Keratinocyte (primary cell): ENCODE results near the gene DTD1. TPM values are rescaled to one million over a fixed set of nuclear protein-coding genes. Genes with fewer than 3 reads are reported as not detected.

ENCODE experiments used
- DNase-seq: peaks from one replicate; pipeline ENCODE4 v3.0.0-alpha.2; 2011; ENCODE audit warnings: low read depth, missing footprints, low spot score
- FAIRE-seq: peaks from 2 replicates; lab custom pipeline; 2011; peaks lifted over from hg19 to GRCh38; lab: Jason Lieb, UNC
- H2AFZ ChIP-seq: 2 replicates; pipeline ENCODE4 v1.6.0; 2012; ENCODE audit warnings: low read length, control low read depth, inconsistent platforms; ENCODE audit not compliant: control insufficient read depth
- H3K27ac ChIP-seq: 2 replicates; pipeline ENCODE4 v1.5.1; 2011; ENCODE audit warnings: low read length; ENCODE audit not compliant: control insufficient read depth, insufficient read depth
- H3K27me3 ChIP-seq: 3 replicates; pipeline ENCODE4 v1.6.0; 2011; ENCODE audit warnings: low read length; ENCODE audit not compliant: control insufficient read depth, insufficient read depth; ENCODE audit errors: extremely low read depth
- H3K36me3 ChIP-seq, 2 experiments: 2 replicates in 1 of 2; 3 replicates in 1 of 2; pipeline ENCODE4 v1.5.1; 2011; ENCODE audit warnings: low read length in 2 of 2, mild to moderate bottlenecking in 1 of 2; ENCODE audit not compliant: control insufficient read depth in 2 of 2, insufficient read depth in 2 of 2; ENCODE audit errors: extremely low read depth in 1 of 2
- H3K4me1 ChIP-seq: 3 replicates; pipeline ENCODE4 v1.5.1; 2011; ENCODE audit warnings: low read length; ENCODE audit not compliant: control insufficient read depth, insufficient read depth; ENCODE audit errors: extremely low read depth
- H3K4me2 ChIP-seq: 3 replicates; pipeline ENCODE4 v1.6.0; 2011; ENCODE audit warnings: low read depth, low read length; ENCODE audit not compliant: control insufficient read depth, insufficient read depth; ENCODE audit errors: extremely low read depth
- H3K4me3 ChIP-seq, 3 experiments: fragments of 200-600 bp in 1 of 3; sonication (generic) in 1 of 3; 2 replicates in 2 of 3; 3 replicates in 1 of 3; pipeline ENCODE4 v1.5.1; 2011 to 2016; ENCODE audit warnings: low read length in 3 of 3, mild to moderate bottlenecking in 3 of 3, control low read depth in 2 of 3, inconsistent platforms in 1 of 3, low read depth in 1 of 3, mixed read lengths in 1 of 3, mixed run types in 1 of 3, moderate library complexity in 1 of 3; ENCODE audit not compliant: control insufficient read depth in 2 of 3, insufficient read depth in 2 of 3; ENCODE audit errors: extremely low read depth in 1 of 3
- H3K79me2 ChIP-seq: 2 replicates; pipeline ENCODE4 v1.6.0; 2012; ENCODE audit warnings: low read length; ENCODE audit not compliant: control insufficient read depth, insufficient read depth
- H3K9ac ChIP-seq: 3 replicates; pipeline ENCODE4 v1.6.0; 2011; ENCODE audit warnings: low read length; ENCODE audit not compliant: control insufficient read depth, insufficient read depth; ENCODE audit errors: extremely low read depth
- H3K9me1 ChIP-seq: 3 replicates; pipeline ENCODE4 v1.6.0; 2011; ENCODE audit warnings: low read length; ENCODE audit not compliant: control insufficient read depth, insufficient read depth; ENCODE audit errors: extremely low read depth
- H3K9me3 ChIP-seq: 2 replicates; pipeline ENCODE4 v1.5.1; 2012; ENCODE audit warnings: low read depth, low read length; ENCODE audit not compliant: control insufficient read depth
- H4K20me1 ChIP-seq: 3 replicates; pipeline ENCODE4 v1.6.0; 2011; ENCODE audit warnings: low read length; ENCODE audit not compliant: control insufficient read depth, insufficient read depth; ENCODE audit errors: extremely low read depth
- CTCF ChIP-seq, 3 experiments: IDR thresholded peaks in 1 of 3; conservative IDR thresholded peaks in 1 of 3; optimal IDR thresholded peaks in 1 of 3; 2 replicates in 2 of 3; 3 replicates in 1 of 3; pipeline versions ENCODE3 to v1.5.1; 2011; ENCODE audit warnings: low read length in 3 of 3, mild to moderate bottlenecking in 3 of 3, moderate library complexity in 2 of 3, control low read depth in 1 of 3, inconsistent platforms in 1 of 3; ENCODE audit not compliant: insufficient read depth in 2 of 3; ENCODE audit errors: extremely low read depth in 1 of 3
- EZH2 ChIP-seq: IDR thresholded peaks from one replicate; pipeline ENCODE4 v1.6.1; 2012; ENCODE audit warnings: inconsistent platforms, mild to moderate bottlenecking, low read length, moderate library complexity
- dilution Hi-C: fragments of 300-500 bp; cut with MboI; formaldehyde crosslinking; loops from one replicate; pipeline ENCODE4 v1.7.0; 2020; ENCODE audit warnings: low sequenced_read_pairs; ENCODE audit not compliant: extremely low pct_ligation_motif_present
- polyA plus RNA-seq, 5 experiments: library from polyadenylated mRNA; depleted of rRNA in 3 of 5; stranded (reverse) in 3 of 5; stranded (forward) in 1 of 5; unstranded in 1 of 5; fragments of >200 nt; gene quantifications; 1 replicate in 1 of 5; 2 replicates in 3 of 5; 3 replicates in 1 of 5; pipeline versions ENCODE4 v1.2.1 to v1.2.3, GENCODE V29; 2011 to 2012; ENCODE audit warnings: missing spikeins in 2 of 5, low read depth in 1 of 5, low replicate concordance in 1 of 5

DTD1 gene
- polyA plus RNA-seq, 1 donor (not counting 4 experiments of a cell fraction or from before 2014, with no cell fraction given) = 68.3 TPM

GRCh38 chr20:18702736-18703135, 114.9 kb downstream of the DTD1 start:
- Histone ChIP-seq H3K79me2 (no peaks in the 10 kb centered on the region), H3K36me3 (peaks cover 3 to 4% of the 10 kb centered on the region in 2 experiments), H3K4me3 (no peak overlapping the region), H3K4me2 (peak overlapping the region; percentile 34), H3K9ac (no peak overlapping the region), H3K9me3 (no peaks in the 10 kb centered on the region), H3K4me1 (peaks cover 6% of the 10 kb centered on the region), H3K9me1 (no peaks in the 10 kb centered on the region), H4K20me1 (no peaks in the 10 kb centered on the region), H2AFZ (no peak overlapping the region), H3K27me3 (no peaks in the 10 kb centered on the region), H3K27ac (no peak overlapping the region)
- FAIRE-seq (no peak), DNase-seq (no peak)
- dilution Hi-C loops = no loop called here
- no peak for TF ChIP-seq EZH2
- TF ChIP-seq CTCF (optimal IDR thresholded peaks at IDR 0.05 in 1 of 3, IDR thresholded peaks at IDR 0.05 in 1 of 3, conservative IDR thresholded peaks at IDR 0.05 in 1 of 3; ENCODE audit: extremely low read depth in 1 of 3, insufficient read depth in 2 of 3, low read length in 3 of 3) = no peak

- no peaks in the 10 kb centered on the region for H3K9me3 ChIP-seq
- no peak overlapping the region for H2AFZ ChIP-seq
- FAIRE-seq (no peak), DNase-seq (no peak)
- no peaks in the 10 kb centered on the region for H3K79me2 ChIP-seq
- no peak overlapping the region for H3K4me2 ChIP-seq
- no peak for TF ChIP-seq EZH2
- TF ChIP-seq CTCF (optimal IDR thresholded peaks at IDR 0.05 in 1 of 3, IDR thresholded peaks at IDR 0.05 in 1 of 3, conservative IDR thresholded peaks at IDR 0.05 in 1 of 3; ENCODE audit: extremely low read depth in 1 of 3, insufficient read depth in 2 of 3, low read length in 3 of 3) = no peak
- no peak overlapping the region for H3K9ac ChIP-seq
- no peaks in the 10 kb centered on the region for H3K36me3 ChIP-seq
- H3K4me1 ChIP-seq = peaks cover 6% of the 10 kb centered on the region
- no peaks in the 10 kb centered on the region for H3K9me1 ChIP-seq
- dilution Hi-C loops = no loop called here
- no peak overlapping the region for H3K4me3 ChIP-seq
- H3K27me3 ChIP-seq = no peaks in the 10 kb centered on the region
- H3K27ac ChIP-seq = no peak overlapping the region
- H4K20me1 ChIP-seq = no peaks in the 10 kb centered on the region
These were observed 117.6 kb downstream of the DTD1 start for GRCh38 chr20:18705490-18705889.
